Endothelial cell of hepatic sinusoid (primary cell): ENCODE data around the gene SLC25A14.
"Not testable (repeated sequence)": the region's sequence is repeated elsewhere in the genome, so short reads cannot be mapped to it uniquely, and the experiment has no call there.

Source experiments
- in situ Hi-C: cut with HindIII; loops from 2 replicates; pipeline ENCODE4 v1.10.0; 2017; ENCODE audit warnings: low sequenced_read_pairs

SLC25A14 gene, protein sequence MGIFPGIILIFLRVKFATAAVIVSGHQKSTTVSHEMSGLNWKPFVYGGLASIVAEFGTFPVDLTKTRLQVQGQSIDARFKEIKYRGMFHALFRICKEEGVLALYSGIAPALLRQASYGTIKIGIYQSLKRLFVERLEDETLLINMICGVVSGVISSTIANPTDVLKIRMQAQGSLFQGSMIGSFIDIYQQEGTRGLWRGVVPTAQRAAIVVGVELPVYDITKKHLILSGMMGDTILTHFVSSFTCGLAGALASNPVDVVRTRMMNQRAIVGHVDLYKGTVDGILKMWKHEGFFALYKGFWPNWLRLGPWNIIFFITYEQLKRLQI

GRCh38 chrX:130339408-130340222 is at the start of gene SLC25A14:
Gene SLC25A14 (plus strand): TSS chrX:130339919. CDS start chrX:130340279, 360 bp downstream.
- in situ Hi-C loops = loop anchor here (10.0 kb wide), 1 partner anchor 65 kb away; no protein-coding TSS in a partner anchor

DNA sequence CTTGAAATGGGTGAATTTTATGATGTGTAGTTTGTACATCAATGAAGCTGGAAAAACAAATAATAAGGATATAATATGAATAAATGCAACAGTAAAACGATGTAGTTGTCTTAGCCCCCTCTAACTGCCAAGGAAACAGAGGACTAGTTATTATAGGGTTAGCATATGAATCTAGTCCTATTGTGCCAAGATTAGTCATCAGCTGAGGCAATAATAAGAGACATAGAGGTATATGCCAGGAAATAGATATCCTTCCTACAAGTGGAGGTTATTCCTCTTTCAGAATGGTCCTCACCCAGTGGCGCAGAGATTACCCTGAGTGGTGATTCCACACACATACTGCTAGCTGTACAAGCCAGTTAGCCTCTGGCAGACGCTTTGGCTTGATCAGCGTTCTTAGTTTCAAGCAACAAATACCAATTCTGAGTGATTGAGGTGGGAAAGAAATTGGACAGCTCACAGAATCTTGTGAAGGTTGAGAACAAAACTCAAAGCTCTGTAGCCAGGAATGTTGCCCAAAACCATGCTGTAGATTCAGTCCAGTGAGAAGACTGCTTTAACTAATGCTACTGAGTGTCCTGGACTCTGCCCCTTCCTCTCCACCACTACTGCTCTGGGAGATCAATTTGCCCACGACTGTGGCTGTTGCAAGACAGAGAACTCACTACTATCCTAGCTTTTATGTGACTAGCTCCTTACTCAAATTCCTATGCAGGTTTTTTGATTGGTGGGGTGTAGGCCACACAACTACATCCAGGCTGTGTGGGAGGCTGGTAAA is 44.0 kb upstream of the SLC25A14 start:
- in situ Hi-C loops = no loop called here

- in situ Hi-C loops = no loop called here
These were observed 43.4 kb upstream of the SLC25A14 start for GRCh38 chrX:130296297-130296678.

GRCh38 chrX:130296743-130297142 is 43.0 kb upstream of the SLC25A14 start:
- in situ Hi-C loops = no loop called here

DNA sequence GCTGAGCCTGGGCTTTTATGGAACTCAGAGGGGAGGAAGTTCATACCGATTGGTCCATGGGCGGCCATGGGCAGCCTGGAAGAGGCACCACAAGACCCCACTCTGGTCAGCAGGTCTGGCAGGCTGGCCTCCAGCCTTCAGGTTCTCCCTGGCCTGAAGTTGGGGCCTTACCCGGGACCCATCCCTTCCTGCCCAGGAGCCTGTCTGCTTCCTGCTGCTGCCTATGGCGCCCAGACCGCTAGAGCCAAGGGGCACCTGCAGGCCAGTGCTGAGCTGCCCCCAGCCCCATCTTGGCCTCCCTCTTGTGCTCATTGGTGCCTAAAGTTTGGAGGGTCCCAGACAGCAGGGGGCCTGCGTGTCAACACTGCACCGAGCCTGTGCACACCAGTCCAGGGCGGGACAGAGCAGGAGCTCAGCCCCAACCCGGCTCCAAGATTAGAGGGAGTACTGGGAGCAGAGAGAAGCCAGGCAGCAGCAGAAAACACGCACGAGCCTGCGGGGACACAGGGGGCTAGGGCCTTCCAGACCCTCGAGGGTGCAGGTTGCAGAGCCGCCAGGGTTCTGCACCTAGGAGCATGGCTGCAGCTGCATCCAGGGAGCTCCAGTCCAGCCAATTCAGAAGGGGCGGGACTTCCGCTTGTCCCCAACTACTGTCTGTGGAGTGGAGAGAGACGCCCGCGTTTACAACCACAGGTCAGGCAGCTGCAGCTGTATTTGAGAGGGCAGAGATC is 40.3 kb upstream of the SLC25A14 start:
- in situ Hi-C loops = no loop called here

GRCh38 chrX:130300010-130300282 is 39.8 kb upstream of the SLC25A14 start:
- in situ Hi-C loops = no loop called here

DNA sequence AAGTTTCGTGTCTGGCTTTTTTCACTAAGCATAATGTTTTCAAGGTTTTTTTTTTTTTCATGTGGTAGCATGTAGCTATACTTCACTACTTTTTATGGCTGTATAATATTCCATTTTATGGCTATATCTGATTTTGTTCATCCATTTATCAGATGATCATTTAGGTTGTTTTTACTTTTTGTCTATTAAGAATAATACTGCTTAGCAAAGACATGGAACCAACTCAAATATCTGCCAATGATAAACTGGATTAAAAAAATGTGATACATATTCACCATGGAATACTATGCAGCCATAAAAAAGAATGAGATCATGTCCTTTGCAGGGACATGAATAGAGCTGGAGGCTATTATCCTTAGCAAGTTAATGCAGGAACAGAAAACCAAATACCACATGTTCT is 38.3 kb upstream of the SLC25A14 start:
- in situ Hi-C loops = no loop called here

- in situ Hi-C loops = no loop called here
These were observed 37.7 kb upstream of the SLC25A14 start for GRCh38 chrX:130301977-130302376.

GRCh38 chrX:130304587-130305368 is 34.9 kb upstream of the SLC25A14 start:
- in situ Hi-C loops = no loop called here

DNA sequence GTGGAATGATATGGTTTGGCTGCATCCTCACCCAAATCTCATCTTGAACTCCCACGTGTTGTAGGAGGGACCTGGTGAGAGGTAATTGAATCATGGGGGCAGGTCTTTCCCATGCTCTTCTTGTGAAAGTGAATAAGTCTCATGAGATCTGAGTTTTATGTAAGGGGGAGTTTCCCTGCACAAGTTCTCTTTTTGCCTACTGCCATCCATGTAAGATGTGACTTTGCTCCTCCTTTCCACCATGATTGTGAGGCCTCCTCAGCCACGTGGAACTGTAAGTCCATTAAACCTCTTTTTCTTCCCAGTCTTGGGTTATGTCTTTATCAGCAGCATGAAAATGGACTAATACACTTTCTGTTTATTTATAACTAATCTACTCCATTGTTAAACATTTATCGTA is 19.8 kb upstream of the SLC25A14 start:
- in situ Hi-C loops = not testable (repeated sequence)

- in situ Hi-C loops = no loop called here
These were observed 18.2 kb upstream of the SLC25A14 start for GRCh38 chrX:130321550-130321949.

GRCh38 chrX:130330146-130330545 is 9.6 kb upstream of the SLC25A14 start:
- in situ Hi-C loops = no loop called here

- in situ Hi-C loops = no loop called here
These were observed 9.0 kb upstream of the SLC25A14 start for GRCh38 chrX:130330706-130331105.

- in situ Hi-C loops = no loop called here
These were observed 3.2 kb upstream of the SLC25A14 start for GRCh38 chrX:130336531-130336930.

DNA sequence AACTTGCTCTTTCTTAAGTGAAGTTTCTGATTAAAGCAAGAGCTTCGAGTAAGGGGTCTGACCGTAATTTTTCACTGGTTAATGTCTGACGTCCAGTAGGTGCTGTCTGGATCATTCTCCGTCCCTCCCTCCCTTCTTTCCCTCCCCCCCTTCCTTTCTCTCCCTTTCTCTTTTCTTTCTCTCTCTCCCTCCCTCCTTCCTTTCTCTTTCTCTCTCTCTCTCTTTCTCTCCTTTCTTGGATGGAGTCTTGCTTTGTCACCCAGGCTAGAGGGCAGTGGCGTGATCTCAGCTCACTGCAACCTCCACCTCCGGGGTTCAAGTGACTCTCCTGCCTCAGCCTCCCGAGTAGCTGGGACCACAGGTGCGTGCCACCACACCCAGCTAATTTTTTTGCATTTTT is 850 bp upstream of the SLC25A14 start:
- in situ Hi-C loops = not testable (repeated sequence)

DNA sequence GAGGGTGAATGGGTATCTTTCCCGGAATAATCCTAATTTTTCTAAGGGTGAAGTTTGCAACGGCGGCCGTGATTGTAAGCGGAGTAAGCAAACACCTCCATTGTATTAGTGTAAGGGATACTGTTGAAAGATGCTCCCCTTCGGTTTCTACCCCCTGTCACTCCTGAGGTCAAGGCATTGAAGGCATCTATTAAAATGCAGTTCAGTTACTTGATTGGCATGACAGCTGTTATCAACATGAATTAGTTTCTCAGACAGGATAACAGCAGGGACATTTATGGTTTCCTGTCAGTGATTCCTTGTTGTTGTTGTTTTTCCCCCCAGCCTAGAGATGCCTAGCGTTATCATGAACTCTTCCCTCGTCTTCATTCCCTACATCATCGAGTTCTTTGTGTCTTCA is 552 bp downstream of the SLC25A14 start:
- in situ Hi-C loops = loop anchor here (10.0 kb wide), 1 partner anchor 65 kb away; no protein-coding TSS in a partner anchor

- in situ Hi-C loops = loop anchor here (10.0 kb wide), 1 partner anchor 69 kb away; no protein-coding TSS in a partner anchor
These were observed 3.7 kb downstream of the SLC25A14 start for GRCh38 chrX:130343411-130343810.

- in situ Hi-C loops = loop anchor here (10.0 kb wide), 1 partner anchor 73 kb away; no protein-coding TSS in a partner anchor
These were observed 7.6 kb downstream of the SLC25A14 start for GRCh38 chrX:130347321-130347720.

GRCh38 chrX:130351567-130351966 is 11.8 kb downstream of the SLC25A14 start:
- in situ Hi-C loops = no loop called here

DNA sequence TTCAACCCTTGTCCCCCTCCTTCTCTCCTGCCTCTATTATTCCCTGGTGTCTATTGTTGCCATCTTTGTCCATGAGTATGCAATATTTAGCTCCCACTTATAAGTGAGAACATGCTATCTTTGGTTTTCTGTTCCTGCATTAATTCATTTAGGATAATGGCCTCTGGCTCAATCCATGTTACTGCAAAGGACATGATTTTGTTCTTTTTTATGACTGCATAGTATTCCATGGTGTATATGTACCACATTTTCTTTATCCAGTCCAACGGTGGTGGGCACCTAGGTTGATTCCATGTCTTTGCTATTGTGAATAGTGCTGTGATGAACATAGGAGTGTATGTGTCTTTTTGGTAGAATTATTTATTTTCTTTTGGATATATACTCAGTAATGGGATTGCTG is 12.3 kb downstream of the SLC25A14 start:
- in situ Hi-C loops = not testable (repeated sequence)
